HG03442 (cell line): ENCODE results near the gene ERBB4.

Experiments used
- ATAC-seq: cut with Tn5 transposase; IDR thresholded peaks from one replicate; pipeline ENCODE4 v1.9.1; 2021; ENCODE audit warnings: mild to moderate bottlenecking, moderate library complexity; ENCODE audit not compliant: unreplicated experiment

The ERBB4 gene

GRCh38 chr2:211376410-211376809 lies 1162.2 kb downstream of the ERBB4 start:
- ATAC-seq, result peak; percentile 49

DNA sequence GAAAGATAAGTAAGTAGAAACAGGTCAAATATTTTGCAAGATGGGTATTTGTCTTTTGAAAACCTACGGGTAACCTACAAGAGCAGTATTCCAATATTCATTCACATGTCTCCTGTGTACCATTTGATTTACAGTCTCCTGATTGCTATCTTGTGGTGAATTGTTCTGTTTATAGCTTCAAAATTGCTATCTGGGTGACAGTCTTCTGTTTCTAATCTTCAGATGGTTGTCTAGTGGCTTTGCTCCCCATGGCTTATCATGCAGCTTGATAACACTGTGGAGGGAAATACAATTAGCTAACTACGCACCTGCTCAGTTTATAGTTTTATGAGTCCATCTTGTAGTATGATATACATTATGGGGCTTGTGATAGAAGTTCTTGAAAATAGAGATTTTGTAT lies 1165.4 kb downstream of the ERBB4 start:
- ATAC-seq, result no peak

DNA sequence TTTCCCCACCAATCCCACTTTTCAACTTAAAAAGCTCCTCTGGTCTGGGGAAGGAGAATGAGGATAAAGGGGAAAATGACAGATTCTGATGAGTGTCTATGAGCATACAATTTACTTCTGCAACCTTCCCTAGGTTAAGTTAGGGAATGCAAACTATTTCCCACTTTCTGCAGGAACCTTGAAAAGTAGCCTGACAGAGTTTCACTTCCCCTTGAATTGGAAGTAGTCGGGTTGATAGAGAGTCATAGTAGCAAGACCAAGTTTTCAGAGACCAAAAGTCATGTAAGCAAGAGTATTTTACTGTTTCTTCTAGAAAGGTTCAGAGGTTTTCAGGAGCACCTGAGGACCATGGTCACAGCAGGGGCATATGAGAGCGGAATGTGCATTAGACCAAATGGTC lies 1167.1 kb downstream of the ERBB4 start:
- ATAC-seq, result no peak

DNA sequence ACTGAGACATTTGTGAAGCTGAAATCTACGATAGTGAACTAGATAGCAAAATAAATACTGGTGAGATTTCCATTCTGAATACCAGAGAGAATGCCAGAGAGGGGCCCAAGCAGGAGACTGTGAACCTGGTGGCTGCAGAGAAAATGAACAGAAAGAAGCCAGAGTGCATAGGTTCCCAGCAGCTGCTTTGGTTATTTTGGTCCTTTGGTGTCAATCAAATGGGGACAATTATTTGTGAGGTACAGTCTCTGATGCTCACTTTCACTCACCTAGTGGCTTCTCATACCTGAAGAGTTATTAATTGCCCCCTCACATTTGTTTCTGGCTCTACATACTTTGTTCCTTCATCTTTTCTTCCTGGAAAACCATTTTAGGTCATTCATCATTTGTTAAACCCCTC lies 1170.1 kb downstream of the ERBB4 start:
- ATAC-seq, result no peak

- peak; percentile 98 for ATAC-seq
Observed at GRCh38 chr2:211367711-211368110, 1170.9 kb downstream of the ERBB4 start.

- no peak for ATAC-seq
Observed at GRCh38 chr2:211367293-211367692, 1171.3 kb downstream of the ERBB4 start.

- no peak for ATAC-seq
Observed at GRCh38 chr2:211364911-211365310, 1173.7 kb downstream of the ERBB4 start.

- no peak for ATAC-seq
Observed at GRCh38 chr2:211361383-211361782, 1177.2 kb downstream of the ERBB4 start.

- no peak for ATAC-seq
Observed at GRCh38 chr2:211359347-211359746, 1179.3 kb downstream of the ERBB4 start.

DNA sequence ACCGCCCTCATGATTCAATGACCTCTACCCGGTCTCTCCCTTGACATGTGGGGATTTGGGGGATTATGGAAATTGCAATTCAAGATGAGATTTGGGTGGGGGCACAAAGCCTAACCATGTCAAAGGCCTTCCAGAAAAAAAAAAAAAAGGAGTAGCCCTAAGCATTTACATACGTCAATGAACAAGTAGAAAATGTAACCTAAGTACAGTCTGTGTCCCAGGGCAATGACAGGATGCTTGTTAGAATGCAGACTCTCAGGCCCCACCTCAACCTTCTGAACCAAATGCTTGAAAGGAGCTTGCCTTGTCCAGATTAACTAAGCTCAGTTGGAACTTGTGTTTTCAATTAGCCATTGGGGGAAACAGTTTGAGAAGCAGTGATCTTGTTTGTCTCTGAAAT lies 1180.1 kb downstream of the ERBB4 start:
- no peak for ATAC-seq

DNA sequence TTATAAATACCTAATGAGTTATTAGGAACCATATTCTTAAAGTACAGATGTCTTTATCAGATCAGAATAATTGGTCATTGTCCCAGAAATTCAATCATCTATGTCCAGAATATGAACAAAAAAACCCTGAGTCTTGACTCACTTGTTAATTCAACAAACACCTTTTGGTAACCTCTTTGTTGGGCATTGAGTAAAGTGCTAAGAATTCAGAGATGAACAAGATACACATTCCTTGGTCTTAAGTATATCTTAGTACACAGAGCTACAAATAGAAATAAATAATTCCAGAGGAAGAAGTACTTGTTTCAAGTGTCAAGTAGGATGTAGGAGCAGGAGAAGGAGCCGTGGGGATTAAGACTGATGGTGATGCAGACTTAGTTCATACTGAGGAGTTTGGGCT lies 1184.1 kb downstream of the ERBB4 start:
- no peak for ATAC-seq

DNA sequence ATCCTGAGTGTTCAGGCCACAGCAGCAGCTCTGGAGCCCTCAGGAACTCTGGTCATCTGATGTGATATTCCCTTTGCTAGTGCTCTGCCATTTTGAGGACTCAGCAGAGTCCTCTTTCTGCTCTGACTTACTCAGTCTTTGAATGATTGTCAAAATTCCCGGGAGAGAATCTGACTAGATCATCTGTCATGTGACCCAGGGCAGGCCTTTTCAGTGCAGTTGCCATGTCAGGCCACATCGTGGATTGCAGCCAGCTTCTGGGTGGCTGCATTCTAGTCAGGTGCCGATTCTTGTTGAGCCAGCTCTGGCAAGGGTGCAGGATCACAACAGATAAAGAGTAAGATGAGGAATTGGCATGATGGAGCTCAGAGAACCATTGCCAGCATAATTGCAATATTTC lies 1186.6 kb downstream of the ERBB4 start:
- ATAC-seq, result no peak

DNA sequence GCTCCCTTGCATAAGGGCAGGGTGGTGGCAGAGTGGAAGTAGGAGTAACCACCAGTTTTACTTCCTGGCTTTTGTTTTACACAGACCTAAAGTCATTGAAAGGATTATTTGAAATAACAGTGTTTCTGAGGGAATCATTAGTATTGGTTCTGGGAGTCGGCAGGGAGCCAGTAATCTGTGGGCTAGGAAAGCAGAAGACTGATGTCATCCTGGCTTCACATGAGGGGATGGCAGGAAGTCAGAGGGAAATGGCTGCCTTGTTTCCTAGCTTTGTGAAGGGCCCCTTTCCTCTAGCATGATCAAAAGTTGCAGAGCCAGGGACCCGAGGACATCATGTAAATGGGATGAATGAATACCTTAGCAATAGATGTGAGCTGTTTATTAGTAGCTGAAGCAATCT lies 1189.6 kb downstream of the ERBB4 start:
- no peak for ATAC-seq

DNA sequence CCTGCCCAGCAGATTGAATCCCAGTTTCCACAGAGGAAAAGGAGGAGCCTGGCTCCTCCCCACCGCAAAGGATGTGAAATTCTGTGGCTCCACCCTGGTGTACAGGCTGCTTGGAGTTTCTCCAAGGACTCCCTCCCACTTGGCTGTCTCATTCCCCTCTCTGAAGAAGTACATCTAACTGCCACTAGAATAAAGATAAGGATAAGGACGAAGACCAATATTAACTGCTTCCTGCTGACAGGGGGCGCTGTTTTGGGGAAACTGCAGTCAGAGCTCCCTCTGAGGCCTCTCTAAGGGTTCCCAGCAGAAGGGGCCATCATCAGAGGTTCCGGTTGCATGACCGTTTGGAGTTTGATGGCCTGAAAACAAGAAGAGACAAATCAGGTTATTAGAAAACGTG lies 1191.3 kb downstream of the ERBB4 start:
- no peak for ATAC-seq

GRCh38 chr2:211344289-211344688 lies 1194.3 kb downstream of the ERBB4 start:
- no peak for ATAC-seq

DNA sequence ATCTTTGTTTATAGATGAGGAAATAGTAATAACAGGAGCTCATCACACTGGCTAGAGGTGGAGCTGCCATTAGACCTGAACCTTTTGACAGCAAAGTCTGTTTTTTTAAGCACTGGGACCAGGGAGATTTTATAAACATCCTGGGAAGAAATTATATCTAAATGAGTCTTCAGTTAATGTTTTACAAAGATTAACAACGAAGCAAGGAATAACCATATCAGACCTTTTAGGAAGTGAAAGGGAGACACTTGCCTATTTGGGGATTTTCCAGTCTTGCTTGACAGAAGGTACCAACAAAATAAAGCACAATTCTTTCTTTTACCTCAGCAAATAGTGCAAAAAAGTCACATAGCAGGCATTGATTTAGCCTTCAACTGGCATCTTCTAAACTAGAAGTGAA lies 1205.2 kb downstream of the ERBB4 start:
- no peak for ATAC-seq

- ATAC-seq, result no peak
Observed at GRCh38 chr2:211331736-211332135, 1206.9 kb downstream of the ERBB4 start.

DNA sequence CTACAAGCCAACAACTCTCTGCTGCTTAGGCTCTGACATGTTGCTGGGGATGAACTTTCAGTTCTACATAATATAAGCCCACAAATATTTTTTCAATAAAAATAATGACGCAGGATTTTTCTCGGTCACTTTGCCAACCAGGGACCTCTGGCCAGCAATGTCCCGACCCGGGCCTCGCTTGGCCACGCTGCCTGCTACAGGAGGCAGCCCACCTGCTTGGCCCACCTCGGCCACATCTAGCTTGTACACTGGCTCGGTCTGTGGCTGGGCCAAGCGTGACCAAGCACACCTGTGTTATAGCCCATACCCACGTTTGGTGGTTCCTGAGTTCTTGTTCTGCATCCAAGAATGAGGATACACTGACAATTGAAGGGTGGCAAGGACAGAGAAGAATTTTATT lies 1208.7 kb downstream of the ERBB4 start:
- no peak for ATAC-seq

DNA sequence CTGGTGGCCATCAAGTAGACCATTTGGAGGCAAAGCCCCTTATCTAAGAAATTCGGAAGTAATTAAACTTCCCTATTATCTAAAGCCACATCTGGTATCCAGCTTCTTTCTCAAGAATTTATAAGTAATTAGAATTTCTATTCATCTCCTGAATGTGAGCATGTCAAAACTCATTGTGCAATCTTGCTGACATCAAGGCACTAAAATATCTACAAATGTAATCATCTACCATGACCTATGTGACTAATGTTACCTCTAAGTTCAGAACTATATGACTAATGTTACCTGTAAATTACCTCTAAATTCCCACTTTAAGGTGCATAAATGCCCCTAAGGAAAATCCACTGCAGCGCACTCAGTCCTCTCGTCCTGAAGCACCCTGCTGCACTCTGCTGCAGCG lies 1209.2 kb downstream of the ERBB4 start:
- ATAC-seq, result no peak

- ATAC-seq, result no peak
Observed at GRCh38 chr2:211328126-211328525, 1210.5 kb downstream of the ERBB4 start.
